CD8-positive, alpha-beta memory T cell (primary cell): ENCODE data around the gene ULK4. TPM values are rescaled to one million over a fixed set of nuclear protein-coding genes. Genes with fewer than 3 reads are reported as not detected.
A peak's percentile ranks its signal among the peaks of the same experiment; 100 is the strongest.

Experiments
- CTCF ChIA-PET: fragments of 350-600 bp; sonication (Branson Sonifier 250); formaldehyde crosslinking; loops from one replicate; lab custom pipeline; 2021; ENCODE audit warnings: antibody characterized with exemption; lab: Charles Lee
- POLR2A ChIA-PET: fragments of 350-600 bp; sonication (Branson Sonifier 250); formaldehyde crosslinking; loops from one replicate; lab custom pipeline; 2021; ENCODE audit warnings: antibody characterized with exemption; lab: Charles Lee
- DNase-seq, 5 donors: peaks; one replicate each; pipeline versions ENCODE4 v3.0.0 to v3.0.0-alpha.2; 2020 to 2022; ENCODE audit warnings: mixed read lengths in 1 of 5
- H3K27ac ChIP-seq: one replicate; pipeline ENCODE4 v1.7.0; 2013; ENCODE audit warnings: low read depth, mild to moderate bottlenecking, low read length, moderate library complexity
- H3K27me3 ChIP-seq: 2 replicates; pipeline ENCODE4 v1.7.0; 2013; ENCODE audit warnings: low read length, mild to moderate bottlenecking; ENCODE audit not compliant: insufficient read depth, poor library complexity, severe bottlenecking
- H3K36me3 ChIP-seq: 2 replicates; pipeline ENCODE4 v1.7.0; 2013; ENCODE audit warnings: mild to moderate bottlenecking, low read length, moderate library complexity; ENCODE audit not compliant: insufficient read depth
- H3K4me1 ChIP-seq: 2 replicates; pipeline ENCODE4 v1.7.0; 2013; ENCODE audit warnings: mild to moderate bottlenecking, low read length, moderate library complexity; ENCODE audit not compliant: insufficient read depth
- H3K4me3 ChIP-seq: 2 replicates; pipeline ENCODE4 v1.7.0; 2013; ENCODE audit warnings: mild to moderate bottlenecking, low read length
- H3K9me3 ChIP-seq: 2 replicates; pipeline ENCODE4 v1.7.0; 2013; ENCODE audit warnings: mild to moderate bottlenecking, low read length
- H3K27ac Mint-ChIP-seq, 8 donors: one replicate each; pipeline ENCODE4 v1.8.0; 2020 to 2021; ENCODE audit warnings: mixed read lengths in 8 of 8, mild to moderate bottlenecking in 6 of 8, inconsistent platforms in 3 of 8, moderate library complexity in 3 of 8
- H3K27me3 Mint-ChIP-seq, 2 donors: one replicate each; pipeline ENCODE4 v1.8.0; 2020 to 2021; ENCODE audit warnings: mixed read lengths in 2 of 2, mild to moderate bottlenecking in 1 of 2, moderate library complexity in 1 of 2
- H3K36me3 Mint-ChIP-seq, 3 donors: one replicate each; pipeline ENCODE4 v1.8.0; 2020 to 2021; ENCODE audit warnings: mixed read lengths in 3 of 3, inconsistent platforms in 1 of 3, mild to moderate bottlenecking in 1 of 3
- H3K4me1 Mint-ChIP-seq, 3 donors: one replicate each; pipeline ENCODE4 v1.8.0; 2020 to 2021; ENCODE audit warnings: mixed read lengths in 3 of 3, inconsistent platforms in 1 of 3, mild to moderate bottlenecking in 1 of 3
- H3K4me3 Mint-ChIP-seq, 7 donors: one replicate each; pipeline ENCODE4 v1.8.0; 2020 to 2021; ENCODE audit warnings: mixed read lengths in 7 of 7, mild to moderate bottlenecking in 6 of 7, moderate library complexity in 4 of 7, inconsistent platforms in 2 of 7
- H3K9me3 Mint-ChIP-seq, 5 donors: one replicate each; pipeline ENCODE4 v1.8.0; 2020 to 2022; ENCODE audit warnings: mixed read lengths in 5 of 5, mild to moderate bottlenecking in 3 of 5, moderate library complexity in 2 of 5, inconsistent platforms in 1 of 5
- polyA plus RNA-seq: library from polyadenylated mRNA; unstranded; fragments of 300-500 nt; fragmentation: Illumina TruSeq; gene quantifications from one replicate; pipeline ENCODE4 v1.2.3, GENCODE V29; 2021
- total RNA-seq, 2 experiments: library from RNA; stranded (reverse); gene quantifications; one replicate each; pipeline ENCODE4 v1.2.3, GENCODE V29; 2021

The ULK4 gene
- total and polyA plus RNA-seq, 3 experiments from 2014 or later, result 10.4 to 12.7 (median 12.3) TPM

DNA sequence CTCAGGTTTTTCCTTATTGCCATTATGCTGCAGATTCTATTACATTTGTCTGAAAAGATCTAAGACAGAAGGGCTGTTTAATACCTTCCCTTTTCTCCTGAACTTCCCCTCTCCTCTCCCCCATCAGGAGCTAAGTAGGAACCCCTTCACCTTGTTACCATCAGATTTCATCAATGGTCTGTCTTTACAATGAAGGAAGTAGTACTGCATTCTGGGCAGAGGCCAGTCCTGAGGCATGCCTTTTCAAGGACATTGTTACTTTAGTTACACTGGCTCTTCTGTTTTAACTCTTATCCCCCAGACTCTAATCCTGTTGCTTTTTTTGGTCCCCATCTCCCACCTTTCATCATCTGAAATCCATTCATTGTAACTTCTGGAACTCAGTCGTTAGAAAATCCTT is 754.5 kb downstream of the ULK4 start:
- H3K4me3 ChIP-seq, result no peak overlapping the region
- Mint-ChIP-seq H3K9me3 (no peaks in the 10 kb centered on the region), H3K4me3 (peak overlapping the region; percentile 16 to 58 (median 45)), H3K4me1 (peaks cover 83 to 94% (median 89%) of the 10 kb centered on the region in 3 donors), H3K27me3 (no peaks in the 10 kb centered on the region), H3K36me3 (peaks cover 0 to 11% (median 6%) of the 10 kb centered on the region in 3 donors), H3K27ac (peak overlapping the region in 3 of 8 donors; percentile 9 to 70 (median 18))
- H3K27ac ChIP-seq, result no peak overlapping the region
- peaks cover 81% of the 10 kb centered on the region for H3K4me1 ChIP-seq
- H3K36me3 ChIP-seq, result no peaks in the 10 kb centered on the region
- H3K9me3 ChIP-seq, result no peaks in the 10 kb centered on the region
- DNase-seq, result no peak
- CTCF ChIA-PET, result no interaction called here
- POLR2A ChIA-PET, result interaction anchor here (1.4 kb wide), 1 partner anchor 8 kb away, joined by 8 read pairs; the partner anchor contains the start of gene CTNNB1
- no peaks in the 10 kb centered on the region for H3K27me3 ChIP-seq

DNA sequence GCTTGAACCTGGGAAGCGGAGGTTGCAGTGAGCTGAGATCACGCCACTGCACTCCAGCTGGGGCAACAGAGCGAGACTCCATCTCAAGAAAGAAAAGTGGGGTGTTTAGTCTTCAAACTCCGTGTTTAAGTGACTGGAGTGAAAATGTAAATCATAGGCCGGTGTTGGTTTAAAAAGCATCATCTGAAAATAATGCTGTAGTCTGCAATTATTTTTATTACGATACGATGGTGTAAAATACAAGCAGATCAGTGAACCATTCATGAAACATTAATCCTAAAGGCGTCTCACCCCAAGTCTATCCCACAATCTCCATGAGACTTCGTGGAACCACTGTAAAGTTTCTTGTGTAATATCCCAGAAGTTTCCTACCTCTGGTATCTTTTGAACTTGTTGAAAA is 756.3 kb downstream of the ULK4 start:
- Mint-ChIP-seq H3K36me3 (peaks cover 0 to 6% (median 2%) of the 10 kb centered on the region in 3 donors), H3K4me3 (peak overlapping the region in 6 of 7 donors; percentile 4 to 38 (median 20)), H3K4me1 (peaks cover 88 to 97% (median 92%) of the 10 kb centered on the region in 3 donors), H3K9me3 (no peaks in the 10 kb centered on the region), H3K27ac (peak overlapping the region in 1 of 8 donors; percentile 21), H3K27me3 (no peaks in the 10 kb centered on the region)
- Histone ChIP-seq H3K36me3 (no peaks in the 10 kb centered on the region), H3K27ac (no peak overlapping the region), H3K4me3 (no peak overlapping the region), H3K9me3 (no peaks in the 10 kb centered on the region), H3K27me3 (no peaks in the 10 kb centered on the region), H3K4me1 (peaks cover 88% of the 10 kb centered on the region)
- POLR2A ChIA-PET, result no interaction called here
- CTCF ChIA-PET, result no interaction called here
- DNase-seq, result no peak

DNA sequence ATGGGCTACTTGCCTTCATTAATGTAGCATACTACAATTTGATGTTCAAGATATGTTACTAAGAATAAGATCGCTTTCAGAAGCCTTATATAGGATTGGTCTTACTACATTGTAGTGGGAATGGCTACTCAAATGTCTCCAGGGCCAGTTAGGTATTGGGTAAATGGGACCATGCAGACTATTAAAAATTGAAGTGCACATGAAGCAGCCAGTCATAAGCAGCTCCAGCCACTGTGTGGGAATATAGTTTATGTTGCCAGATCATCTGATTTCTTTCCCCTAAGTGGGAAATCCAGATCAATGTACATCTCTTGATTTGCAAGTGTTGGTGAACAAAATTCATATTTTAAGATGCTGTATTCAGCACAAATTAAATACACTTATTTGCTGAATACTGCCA is 757.5 kb downstream of the ULK4 start:
- Mint-ChIP-seq H3K9me3 (no peaks in the 10 kb centered on the region), H3K4me1 (peaks cover 87 to 94% (median 88%) of the 10 kb centered on the region in 3 donors), H3K27me3 (no peaks in the 10 kb centered on the region), H3K27ac (peak overlapping the region in 1 of 8 donors; percentile 30), H3K4me3 (peak overlapping the region; percentile 13 to 55 (median 24)), H3K36me3 (peaks cover 0 to 8% (median 0%) of the 10 kb centered on the region in 3 donors)
- Histone ChIP-seq H3K4me1 (peaks cover 85% of the 10 kb centered on the region), H3K36me3 (no peaks in the 10 kb centered on the region), H3K9me3 (no peaks in the 10 kb centered on the region), H3K27me3 (no peaks in the 10 kb centered on the region), H3K4me3 (no peak overlapping the region), H3K27ac (no peak overlapping the region)
- DNase-seq, result no peak
- ChIA-PET POLR2A (no interaction called here), CTCF (no interaction called here)

DNA sequence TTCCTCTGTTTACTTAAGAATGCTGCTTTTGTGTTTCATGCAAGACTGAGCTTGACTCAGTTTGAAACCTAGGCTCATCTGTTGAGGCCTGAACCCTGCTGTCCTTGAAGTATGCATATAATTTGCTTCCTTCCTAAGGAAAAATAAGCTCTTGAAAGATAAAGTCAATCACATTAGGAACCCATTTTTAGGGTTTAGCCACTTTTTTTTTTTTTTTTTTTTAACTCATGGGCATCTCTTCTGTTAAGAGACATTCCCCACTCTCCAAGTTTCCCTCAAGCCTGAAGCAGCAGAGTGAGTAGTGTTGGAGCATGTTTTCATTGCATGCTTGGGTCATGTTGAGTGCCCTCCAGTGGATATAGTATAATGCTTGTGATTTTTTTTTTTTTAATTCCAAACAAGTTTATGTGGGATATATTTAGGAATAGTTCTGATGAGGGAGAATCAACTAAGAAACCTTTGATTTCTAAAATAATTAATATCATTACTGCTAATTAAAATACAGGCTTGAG is 759.0 kb downstream of the ULK4 start:
- no peaks in the 10 kb centered on the region for H3K27me3 Mint-ChIP-seq
- H3K27ac Mint-ChIP-seq, result peak overlapping the region in 2 of 8 donors; percentile 15 to 20
- DNase-seq, result no peak
- Histone ChIP-seq H3K36me3 (no peaks in the 10 kb centered on the region), H3K4me3 (peak overlapping the region; percentile 8), H3K4me1 (peaks cover 71% of the 10 kb centered on the region), H3K9me3 (no peaks in the 10 kb centered on the region), H3K27ac (no peak overlapping the region), H3K27me3 (no peaks in the 10 kb centered on the region)
- peaks cover 75 to 79% (median 77%) of the 10 kb centered on the region in 3 donors for H3K4me1 Mint-ChIP-seq
- H3K4me3 Mint-ChIP-seq, result peak overlapping the region; percentile 23 to 96 (median 64)
- H3K36me3 Mint-ChIP-seq, result peaks cover 0 to 10% (median 0%) of the 10 kb centered on the region in 3 donors
- ChIA-PET POLR2A (interaction anchor here (0.6 kb wide), 2 partner anchors 85 to 697 kb away, joined by 3 read pairs; partner anchors contain the start of gene ZNF620), CTCF (interaction anchor here (1.3 to 1.4 kb wide), 2 partner anchors 11 to 33 kb away, joined by 3 read pairs; no protein-coding TSS in a partner anchor)
- H3K9me3 Mint-ChIP-seq, result no peaks in the 10 kb centered on the region

DNA sequence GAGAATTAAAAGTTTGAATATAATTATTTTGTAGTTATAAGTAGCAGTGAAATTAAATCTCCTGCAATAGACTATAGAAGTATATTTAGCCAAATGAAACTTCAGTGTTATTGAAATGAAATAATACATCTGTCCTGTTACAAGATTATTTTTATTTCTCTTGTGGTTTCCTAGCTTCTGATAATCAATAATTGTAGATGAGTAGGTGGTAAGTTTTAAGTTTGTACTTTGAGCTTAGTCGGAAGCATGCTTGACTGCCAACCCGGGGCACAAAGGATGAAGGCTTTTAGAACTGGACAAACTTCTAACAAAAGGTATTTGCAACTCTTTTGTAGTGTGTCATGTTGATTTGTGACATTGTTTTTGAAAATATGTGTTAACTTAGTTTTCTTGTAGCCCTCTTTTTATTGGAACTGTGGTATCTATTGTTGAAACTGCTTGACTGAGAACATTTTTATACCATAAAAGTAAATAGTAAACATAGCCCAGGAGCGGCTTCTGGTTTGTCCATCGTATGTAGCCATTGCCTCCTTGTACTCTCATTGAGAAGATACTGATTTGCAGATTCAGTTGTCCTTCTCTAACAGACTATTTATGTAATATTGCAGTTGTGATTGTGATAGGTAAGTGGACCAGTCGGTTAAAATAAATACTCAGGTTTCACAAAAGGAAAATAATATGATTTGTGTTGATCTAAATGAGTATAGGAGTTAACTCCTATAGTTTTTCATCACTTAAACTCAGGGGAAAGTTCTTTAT is 759.6 kb downstream of the ULK4 start:
- Histone ChIP-seq H3K36me3 (no peaks in the 10 kb centered on the region), H3K4me3 (peak overlapping the region; percentile 8), H3K27me3 (no peaks in the 10 kb centered on the region), H3K4me1 (peaks cover 64% of the 10 kb centered on the region), H3K9me3 (no peaks in the 10 kb centered on the region), H3K27ac (no peak overlapping the region)
- ChIA-PET POLR2A (interaction anchor here (0.6 kb wide), 2 partner anchors 206 to 696 kb away, joined by 3 read pairs; partner anchors contain the start of gene ZNF620), CTCF (interaction anchor here (1.3 to 1.4 kb wide), 2 partner anchors 10 to 34 kb away, joined by 3 read pairs; no protein-coding TSS in a partner anchor)
- Mint-ChIP-seq H3K36me3 (peaks cover 0 to 10% (median 0%) of the 10 kb centered on the region in 3 donors), H3K4me3 (peak overlapping the region; percentile 44 to 97 (median 91)), H3K27ac (peak overlapping the region in 5 of 8 donors; percentile 2 to 81 (median 59)), H3K9me3 (no peaks in the 10 kb centered on the region), H3K4me1 (peaks cover 69 to 73% (median 70%) of the 10 kb centered on the region in 3 donors), H3K27me3 (no peaks in the 10 kb centered on the region)
- no peak for DNase-seq

DNA sequence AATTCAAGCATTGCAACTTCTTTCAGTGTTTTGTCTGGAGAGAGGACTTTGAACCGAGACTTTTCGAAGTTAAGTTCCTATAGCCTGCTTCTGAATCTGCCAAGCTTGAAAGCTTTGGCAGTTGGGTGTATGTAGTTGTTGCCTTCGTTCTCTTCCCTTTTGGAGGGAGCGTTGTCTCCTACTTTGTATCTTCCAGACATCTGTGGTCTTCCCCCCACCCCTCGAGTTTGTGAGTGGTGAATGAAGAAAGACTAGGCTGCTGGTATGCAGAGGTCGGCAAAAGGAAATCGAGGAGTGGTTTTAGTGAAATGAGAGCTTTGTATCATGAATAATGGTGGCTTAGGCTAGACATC is 761.3 kb downstream of the ULK4 start:
- H3K4me1 ChIP-seq, result peaks cover 48% of the 10 kb centered on the region
- H3K27me3 ChIP-seq, result no peaks in the 10 kb centered on the region
- ChIA-PET CTCF (no interaction called here), POLR2A (interaction anchor here (2.2 kb wide), 2 partner anchors 16 to 83 kb away, joined by 8 to 12 read pairs; no protein-coding TSS in a partner anchor)
- peak overlapping the region; percentile 54 for H3K27ac ChIP-seq
- H3K4me3 ChIP-seq, result peak overlapping the region; percentile 76
- H3K9me3 ChIP-seq, result no peaks in the 10 kb centered on the region
- Mint-ChIP-seq H3K9me3 (no peaks in the 10 kb centered on the region), H3K36me3 (peaks cover 0 to 10% (median 0%) of the 10 kb centered on the region in 3 donors), H3K27ac (peak overlapping the region; percentile 78 to 94 (median 85)), H3K4me1 (peaks cover 53 to 57% (median 54%) of the 10 kb centered on the region in 3 donors), H3K4me3 (peak overlapping the region; percentile 87 to 98 (median 95)), H3K27me3 (peaks cover 1 to 2% of the 10 kb centered on the region in 2 donors)
- H3K36me3 ChIP-seq, result no peaks in the 10 kb centered on the region
- DNase-seq, result peak in 3 of 5 donors; percentile 7 to 42 (median 24)

DNA sequence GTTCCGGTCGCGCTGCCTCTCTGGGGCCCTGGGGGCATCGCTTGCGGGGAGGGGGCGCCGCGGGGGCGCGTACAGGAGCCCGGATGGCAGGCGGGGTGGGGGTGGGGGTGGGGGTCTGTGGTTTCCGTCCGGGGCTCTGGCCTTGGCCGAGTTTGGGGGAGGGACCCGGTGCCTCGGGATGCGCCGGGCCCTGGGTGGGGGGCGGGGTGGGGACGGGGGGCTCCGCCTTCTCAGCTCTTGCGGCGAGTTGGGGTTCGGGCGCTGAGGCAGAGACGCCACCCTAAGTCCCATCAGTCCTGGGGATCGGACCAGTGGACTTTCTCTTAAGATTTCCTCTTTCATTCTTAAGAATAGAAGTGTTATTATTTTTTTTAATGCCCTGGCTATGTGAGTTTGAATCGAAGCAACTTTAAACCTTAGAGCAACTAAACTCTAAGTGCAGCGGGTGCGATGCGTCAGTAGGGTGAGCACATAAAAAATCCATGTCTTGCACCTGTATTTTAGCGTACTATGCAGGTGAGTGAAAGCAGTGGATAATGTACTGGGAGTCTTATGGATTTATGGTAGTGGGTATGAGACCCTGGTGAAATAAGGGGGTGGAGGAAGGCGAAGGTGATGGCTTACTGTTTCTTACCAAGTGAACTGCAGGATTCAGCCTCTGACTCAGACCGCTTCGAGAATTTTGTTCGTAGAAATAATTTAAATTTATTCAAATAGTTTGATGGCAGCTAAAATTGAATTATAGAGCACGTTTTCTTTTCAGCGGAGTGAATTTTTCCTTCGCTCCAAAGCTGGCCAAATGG is 761.8 kb downstream of the ULK4 start:
- POLR2A ChIA-PET, result interaction anchor here (0.6 to 2.2 kb wide), 12 partner anchors 8 to 1793 kb away, joined by 3 to 12 read pairs (median 5); partner anchors contain the start of gene RPL14
- peak; percentile 22 to 63 (median 39) for DNase-seq
- H3K4me1 ChIP-seq, result peaks cover 42% of the 10 kb centered on the region
- CTCF ChIA-PET, result interaction anchor here (1.1 to 1.9 kb wide), 3 partner anchors 9 to 27 kb away, joined by 3 to 10 read pairs (median 5); no protein-coding TSS in a partner anchor
- Mint-ChIP-seq H3K27me3 (peaks cover 1 to 5% of the 10 kb centered on the region in 2 donors), H3K4me1 (peaks cover 49 to 51% (median 49%) of the 10 kb centered on the region in 3 donors), H3K36me3 (peaks cover 0 to 10% (median 0%) of the 10 kb centered on the region in 3 donors), H3K4me3 (peak overlapping the region; percentile 87 to 98 (median 95)), H3K9me3 (no peaks in the 10 kb centered on the region), H3K27ac (peak overlapping the region; percentile 57 to 94 (median 84))
- peak overlapping the region; percentile 84 for H3K27ac ChIP-seq
- no peaks in the 10 kb centered on the region for H3K36me3 ChIP-seq
- no peaks in the 10 kb centered on the region for H3K9me3 ChIP-seq
- no peaks in the 10 kb centered on the region for H3K27me3 ChIP-seq
- peak overlapping the region; percentile 76 for H3K4me3 ChIP-seq
